GM12878 (cell line): ENCODE data around the gene MAPKAPK2. TPM values are rescaled to one million over a fixed set of nuclear protein-coding genes. Genes with fewer than 3 reads are reported as not detected.

Experiments
- ATAC-seq: fragments of 200-7000 bp; cut with Tn5 transposase; 3 replicates; pipeline ENCODE4 v1.9.1; 2020; ENCODE audit warnings: mild to moderate bottlenecking, moderate library complexity
- BruUV-seq: library from RNA; stranded (reverse); fragments of 400-500 nt; replicated peaks from 2 replicates; lab custom pipeline; 2021; lab: Mats Ljungman, UMichigan
- CTCF ChIA-PET: fragments of 300-600 bp; sonication (Branson Sonifier 250); formaldehyde crosslinking; extraction: SDS; loops from one replicate; lab custom pipeline; 2021; ENCODE audit warnings: inconsistent platforms; lab: Yijun Ruan, JAX
- POLR2A ChIA-PET: fragments of 350-600 bp; formaldehyde crosslinking; extraction: SDS; loops from one replicate; lab custom pipeline; 2021; ENCODE audit warnings: inconsistent platforms; lab: Charles Lee
- RAD21 ChIA-PET: fragments of 300-600 bp; sonication (Branson Sonifier 250); formaldehyde crosslinking; loops from one replicate; lab custom pipeline; 2023; ENCODE audit warnings: antibody characterized with exemption; ENCODE audit not compliant: unreplicated experiment; lab: Charles Lee
- SMC1A ChIA-PET: fragments of 300-600 bp; sonication (Branson Sonifier 250); formaldehyde crosslinking; loops from one replicate; lab custom pipeline; 2023; ENCODE audit not compliant: unreplicated experiment, uncharacterized antibody; lab: Charles Lee
- DNase-seq: peaks from one replicate; pipeline ENCODE4 v3.0.0-alpha.2; 2011; ENCODE audit warnings: low read depth, low spot score
- FAIRE-seq: peaks from 3 replicates; lab custom pipeline; 2011; peaks lifted over from hg19 to GRCh38; lab: Jason Lieb, UNC
- H2AFZ ChIP-seq: 2 replicates; pipeline ENCODE4 v1.6.0; 2011; ENCODE audit warnings: low read depth, low read length, control low read depth; ENCODE audit not compliant: control insufficient read depth
- H3K27ac ChIP-seq: 2 replicates; pipeline ENCODE4 v1.5.1; 2011; ENCODE audit warnings: control low read depth; ENCODE audit not compliant: control insufficient read depth, insufficient read depth
- H3K27me3 ChIP-seq, 2 experiments: replicated peaks in 1 of 2; 2 replicates each; pipeline versions ENCODE4 v1.6.0 to v1.6.1; 2011; ENCODE audit warnings: low read length in 1 of 2; ENCODE audit not compliant: control insufficient read depth in 2 of 2, insufficient read depth in 2 of 2
- H3K36me3 ChIP-seq, 2 experiments: 2 replicates each; pipeline ENCODE4 v1.5.1; 2011; ENCODE audit warnings: low read length in 1 of 2; ENCODE audit not compliant: control insufficient read depth in 2 of 2, insufficient read depth in 2 of 2
- H3K4me1 ChIP-seq: 2 replicates; pipeline ENCODE4 v1.6.1; 2011; ENCODE audit warnings: mild to moderate bottlenecking, low read length, moderate library complexity, mixed read lengths; ENCODE audit not compliant: control insufficient read depth, insufficient read depth
- H3K4me2 ChIP-seq: 2 replicates; pipeline ENCODE4 v1.6.0; 2011; ENCODE audit warnings: control low read depth; ENCODE audit not compliant: control insufficient read depth, insufficient read depth
- H3K4me3 ChIP-seq: fragments of 200-600 bp; sonication (generic); 2 replicates; pipeline ENCODE4 v1.5.1; 2016
- H3K79me2 ChIP-seq: 2 replicates; pipeline ENCODE4 v1.6.0; 2011; ENCODE audit warnings: low read length; ENCODE audit not compliant: control insufficient read depth, insufficient read depth
- H3K9ac ChIP-seq: 2 replicates; pipeline ENCODE4 v1.8.0; 2011; ENCODE audit warnings: low read length, control low read depth, mixed read lengths; ENCODE audit not compliant: control insufficient read depth, insufficient read depth
- H3K9me3 ChIP-seq: replicated peaks from 3 replicates; pipeline ENCODE4 v1.5.1; 2011; ENCODE audit warnings: mild to moderate bottlenecking, low read length; ENCODE audit not compliant: control insufficient read depth, insufficient read depth
- H4K20me1 ChIP-seq: 2 replicates; pipeline ENCODE4 v1.6.0; 2011; ENCODE audit not compliant: control insufficient read depth, insufficient read depth
- CEBPB ChIP-seq, 2 experiments: fragments of 150-350 bp in 1 of 2; IDR thresholded peaks; 2 replicates each; pipeline ENCODE4 v1.6.1; 2012 to 2014; ENCODE audit warnings: low read depth in 2 of 2, low read length in 2 of 2, borderline replicate concordance in 1 of 2, inconsistent platforms in 1 of 2
- CHD2 ChIP-seq: IDR thresholded peaks from 2 replicates; pipeline ENCODE4 v1.6.1; 2011; ENCODE audit warnings: low read depth, low read length, improper control_type of control experiment, borderline replicate concordance
- E4F1 ChIP-seq: fragments of 450-650 bp; IDR thresholded peaks from 2 replicates; pipeline ENCODE4 v1.6.1; 2018; ENCODE audit warnings: borderline replicate concordance, mild to moderate bottlenecking; ENCODE audit not compliant: partially characterized antibody
- MAX ChIP-seq: IDR thresholded peaks from 2 replicates; pipeline ENCODE4 v1.6.1; 2012; ENCODE audit warnings: low read depth, low read length, improper control_type of control experiment
- RAD21 ChIP-seq: IDR thresholded peaks from 2 replicates; pipeline ENCODE4 v1.6.1; 2011; ENCODE audit warnings: mild to moderate bottlenecking, low read depth, low read length, moderate library complexity; ENCODE audit not compliant: insufficient read depth
- RCOR1 ChIP-seq: conservative IDR thresholded peaks from 2 replicates; pipeline ENCODE4 v1.6.1; 2012; ENCODE audit warnings: low read depth, low read length, improper control_type of control experiment
- SMC3 ChIP-seq: IDR thresholded peaks from 2 replicates; pipeline ENCODE4 v1.6.1; 2011; ENCODE audit warnings: low read length, improper control_type of control experiment, borderline replicate concordance
- YY1 ChIP-seq: IDR thresholded peaks from 2 replicates; pipeline ENCODE4 v1.6.1; 2011; ENCODE audit warnings: low read depth, mild to moderate bottlenecking, low read length
- WGBS: methylation state at CpG from one replicate; pipeline ENCODE4 v1.1.6; 2016; ENCODE audit warnings: low lambda C conversion rate; ENCODE audit not compliant: insufficient replicate concordance, insufficient coverage; ENCODE audit errors: missing lambda C conversion rate; 5-methylcytosine and 5-hydroxymethylcytosine counted together
- in situ Hi-C: fragments of 300-500 bp; cut with MboI; formaldehyde crosslinking; loops from 9 replicates; pipeline ENCODE4 v1.14.3; 2018; ENCODE audit warnings: mixed read lengths
- intact Hi-C: fragments of 100-400 bp; cut with micrococcal nuclease; formaldehyde crosslinking; loops from one replicate; pipeline ENCODE4 v1.14.2; 2022; ENCODE audit not compliant: unreplicated experiment
- polyA plus RNA-seq, 11 experiments: library from polyadenylated mRNA; depleted of rRNA in 4 of 11; unstranded in 6 of 11; stranded (reverse) in 5 of 11; fragments of >200 nt; fragmentation: Nextera tagmentation in 4 of 11; fragmentation: Illumina TruSeq in 1 of 11; extraction: Ambion mirVana in 4 of 11; extraction: Trizol in 1 of 11; gene quantifications; 1 replicate in 1 of 11; 2 replicates in 10 of 11; pipeline versions ENCODE4 v1.2.1 to v1.2.3, GENCODE V29; 2011 to 2016; ENCODE audit warnings: inconsistent platforms in 2 of 11, missing spikeins in 2 of 11, low read depth in 1 of 11
- total RNA-seq, 4 experiments: library from RNA; depleted of rRNA in 3 of 4; stranded (reverse); fragments of >200 nt in 3 of 4; fragmentation: Illumina TruSeq in 1 of 4; extraction: Trizol in 1 of 4; gene quantifications; 2 replicates each; pipeline versions ENCODE4 v1.2.1 to v1.2.3, GENCODE V29; 2013 to 2021

MAPKAPK2 gene
- total and polyA plus RNA-seq, 10 of the 15 experiments (the other 5 are each of a cell fraction or from before 2014, with no cell fraction given) = 0.72 to 92.2 (median 49.3) TPM

- Histone ChIP-seq H3K79me2 (no peaks in the 10 kb centered on the region), H2AFZ (no peak overlapping the region), H3K4me2 (no peak overlapping the region), H3K4me1 (no peaks in the 10 kb centered on the region; the same call in 1 of the 2 replicates), H4K20me1 (no peaks in the 10 kb centered on the region), H3K9me3 (no peaks in the 10 kb centered on the region), H3K27me3 (no peaks in the 10 kb centered on the region), H3K27ac (no peak overlapping the region), H3K9ac (no peak overlapping the region), H3K4me3 (no peak overlapping the region), H3K36me3 (peaks cover 3 to 16% of the 10 kb centered on the region in 2 experiments; a peak in 3 of 4 replicates)
- SMC1A ChIA-PET = interaction anchor here (0.6 to 8.9 kb wide), 3 partner anchors 9 to 16 kb away, joined by 3 to 139 read pairs (median 3); partner anchors contain the start of gene DYRK3
- CTCF ChIA-PET = interaction anchor here (1.2 to 28.3 kb wide), 3 partner anchors 14 to 336 kb away, joined by 3 to 1150 read pairs (median 172); partner anchors contain the start of gene DYRK3
- in situ Hi-C loops (no loop called here), intact Hi-C loops (no loop called here)
- ATAC-seq = no peak
- POLR2A ChIA-PET = interaction anchor here (0.6 kb wide), 1 partner anchor 27 kb away, joined by 3 read pairs; no protein-coding TSS in a partner anchor
- no TSS peak for BruUV-seq
- RAD21 ChIA-PET = interaction anchor here (0.7 kb wide), 1 partner anchor 88 kb away, joined by 3 read pairs; no protein-coding TSS in a partner anchor
- no peak for DNase-seq
- WGBS = 94% methylated on average over 1 of the region's 1 CpG
- TF ChIP-seq RAD21 (no peak), RCOR1 (no peak), SMC3 (no peak), E4F1 (no peak), CEBPB (IDR thresholded peaks at IDR 0.05; ENCODE audit: borderline replicate concordance in 1 of 2, low read depth in 2 of 2, low read length in 2 of 2) (no peak), MAX (no peak), CHD2 (no peak), YY1 (no peak)
- FAIRE-seq = no peak
These were observed 38.2 kb upstream of the MAPKAPK2 start for GRCh38 chr1:206646504-206646903.
